CD4-positive, alpha-beta T cell treated with Interferon alpha-2 for 1 hour (primary cell): Measurements from ENCODE around the gene GRHL1.
A peak's percentile ranks its signal among the peaks of the same experiment; 100 is the strongest.
"Not testable (repeated sequence)": the region's sequence is repeated elsewhere in the genome, so short reads cannot be mapped to it uniquely, and the experiment has no call there.

Source experiments
- DNase-seq, 2 donors: peaks; one replicate each; pipeline ENCODE4 v3.0.0-alpha.2; 2020 to 2022

The GRHL1 gene

GRCh38 chr2:10028407-10028987, 77.0 kb downstream of the GRHL1 start:
- DNase-seq = no peak

- peak; percentile 75 to 78 for DNase-seq
These were observed 77.7 kb downstream of the GRHL1 start for GRCh38 chr2:10028988-10029874.

- no peak for DNase-seq
These were observed 78.4 kb downstream of the GRHL1 start for GRCh38 chr2:10029875-10030223.

- DNase-seq = no peak
These were observed 78.8 kb downstream of the GRHL1 start for GRCh38 chr2:10030311-10030736.

GRCh38 chr2:10030798-10031197, 79.3 kb downstream of the GRHL1 start:
- not testable (repeated sequence) for DNase-seq

GRCh38 chr2:10031886-10032745, 80.6 kb downstream of the GRHL1 start:
- DNase-seq = no peak

GRCh38 chr2:10032746-10033105, 81.2 kb downstream of the GRHL1 start:
- DNase-seq = no peak

GRCh38 chr2:10033251-10034006, 81.9 kb downstream of the GRHL1 start:
- DNase-seq = no peak

- no peak for DNase-seq
These were observed 83.0 kb downstream of the GRHL1 start for GRCh38 chr2:10034333-10035052.

- peak in 1 of 2 donors; percentile 37 for DNase-seq
These were observed 83.5 kb downstream of the GRHL1 start for GRCh38 chr2:10035053-10035422.

GRCh38 chr2:10035633-10036032, 84.1 kb downstream of the GRHL1 start:
- DNase-seq = no peak

- DNase-seq = peak; percentile 67 to 75
These were observed 84.8 kb downstream of the GRHL1 start for GRCh38 chr2:10036095-10036884.

- DNase-seq = no peak
These were observed 86.6 kb downstream of the GRHL1 start for GRCh38 chr2:10038123-10038522.

- no peak for DNase-seq
These were observed 87.2 kb downstream of the GRHL1 start for GRCh38 chr2:10038716-10039115.

- no peak for DNase-seq
These were observed 88.3 kb downstream of the GRHL1 start for GRCh38 chr2:10039658-10040410.

GRCh38 chr2:10041711-10042110, 90.2 kb downstream of the GRHL1 start:
- no peak for DNase-seq

- peak; percentile 57 to 65 for DNase-seq
These were observed 91.0 kb downstream of the GRHL1 start for GRCh38 chr2:10042301-10043161.

- peak; percentile 86 to 90 for DNase-seq
These were observed 91.9 kb downstream of the GRHL1 start, which contains the start of gene KLF11 for GRCh38 chr2:10043256-10043905. Gene KLF11 (plus strand): TSS chr2:10043550. CDS start chr2:10043717, 167 bp downstream.
